Measurements from ENCODE around the gene TNRC6C. TPM values are rescaled to one million over a fixed set of nuclear protein-coding genes. Genes with fewer than 3 reads are reported as not detected.

The TNRC6C gene
- total RNA-seq, 1 experiment from 2014 or later: not detected

- DNase-seq: no peak
These were observed 185.0 kb downstream of the TNRC6C start for GRCh38 chr17:78143214-78144146.

GRCh38 chr17:78144147-78144719 is 185.7 kb downstream of the TNRC6C start:
- Histone ChIP-seq H3K36me3 (ENCODE audit: insufficient read depth, low read length) (peaks cover 9% of the 10 kb centered on the region), H3K4me1 (ENCODE audit: low read length) (peaks cover 20% of the 10 kb centered on the region), H4K20me1 (ENCODE audit: insufficient read depth, low read depth, low read length) (peaks cover 15% of the 10 kb centered on the region), H2AFZ (ENCODE audit: low read length) (no peak overlapping the region), H3K27ac (ENCODE audit: low read length) (no peak overlapping the region), H3K4me3 (ENCODE audit: low read length) (no peak overlapping the region), H3K9me2 (replicated peaks; ENCODE audit: insufficient read depth, low read length) (no peaks in the 10 kb centered on the region), H3K79me2 (ENCODE audit: low read length) (no peaks in the 10 kb centered on the region), H3K4me2 (ENCODE audit: low read depth, low read length, poor library complexity, severe bottlenecking) (no peak overlapping the region), H3K9ac (ENCODE audit: low read length) (no peak overlapping the region), H3K9me3 (ENCODE audit: low read length) (no peaks in the 10 kb centered on the region), H3K27me3 (ENCODE audit: low read length) (no peaks in the 10 kb centered on the region; the same call in 1 of the 2 replicates)
- DNase-seq: peak; percentile 64

More at GRCh38 chr17:78143214-78144146, 185.0 kb downstream of the TNRC6C start:
- Histone ChIP-seq H3K9me2 (replicated peaks; ENCODE audit: insufficient read depth, low read length) (no peaks in the 10 kb centered on the region), H3K4me1 (ENCODE audit: low read length) (peaks cover 18% of the 10 kb centered on the region), H3K4me2 (ENCODE audit: low read depth, low read length, poor library complexity, severe bottlenecking) (no peak overlapping the region), H3K9ac (ENCODE audit: low read length) (no peak overlapping the region), H4K20me1 (ENCODE audit: insufficient read depth, low read depth, low read length) (peaks cover 15% of the 10 kb centered on the region), H3K79me2 (ENCODE audit: low read length) (no peaks in the 10 kb centered on the region), H3K9me3 (ENCODE audit: low read length) (no peaks in the 10 kb centered on the region), H3K4me3 (ENCODE audit: low read length) (no peak overlapping the region), H3K27me3 (ENCODE audit: low read length) (no peaks in the 10 kb centered on the region; the same call in 1 of the 2 replicates), H2AFZ (ENCODE audit: low read length) (no peak overlapping the region), H3K27ac (ENCODE audit: low read length) (no peak overlapping the region), H3K36me3 (ENCODE audit: insufficient read depth, low read length) (peaks cover 9% of the 10 kb centered on the region)

GRCh38 chr17:78144736-78145641 is 186.5 kb downstream of the TNRC6C start:
- Histone ChIP-seq H4K20me1 (ENCODE audit: insufficient read depth, low read depth, low read length) (peaks cover 15% of the 10 kb centered on the region), H3K36me3 (ENCODE audit: insufficient read depth, low read length) (peaks cover 9% of the 10 kb centered on the region), H3K9ac (ENCODE audit: low read length) (no peak overlapping the region), H3K9me2 (replicated peaks; ENCODE audit: insufficient read depth, low read length) (no peaks in the 10 kb centered on the region), H3K4me1 (ENCODE audit: low read length) (peaks cover 20% of the 10 kb centered on the region), H3K4me2 (ENCODE audit: low read depth, low read length, poor library complexity, severe bottlenecking) (no peak overlapping the region), H3K27me3 (ENCODE audit: low read length) (no peaks in the 10 kb centered on the region; the same call in 1 of the 2 replicates), H3K79me2 (ENCODE audit: low read length) (no peaks in the 10 kb centered on the region), H3K4me3 (ENCODE audit: low read length) (no peak overlapping the region), H3K9me3 (ENCODE audit: low read length) (no peaks in the 10 kb centered on the region), H2AFZ (ENCODE audit: low read length) (no peak overlapping the region), H3K27ac (ENCODE audit: low read length) (no peak overlapping the region)
- DNase-seq: no peak

GRCh38 chr17:78146471-78146869 is 188.0 kb downstream of the TNRC6C start:
- H3K4me1 ChIP-seq (ENCODE audit: low read length): peaks cover 20% of the 10 kb centered on the region
- H3K79me2 ChIP-seq (ENCODE audit: low read length): no peaks in the 10 kb centered on the region
- peaks cover 7% of the 10 kb centered on the region for H3K36me3 ChIP-seq (ENCODE audit: insufficient read depth, low read length)
- no peaks in the 10 kb centered on the region for H3K9me3 ChIP-seq (ENCODE audit: low read length)
- H3K27ac ChIP-seq (ENCODE audit: low read length): no peak overlapping the region
- no peaks in the 10 kb centered on the region; the same call in 1 of the 2 replicates for H3K27me3 ChIP-seq (ENCODE audit: low read length)
- no peak overlapping the region for H2AFZ ChIP-seq (ENCODE audit: low read length)
- no peak for DNase-seq
- peaks cover 13% of the 10 kb centered on the region for H4K20me1 ChIP-seq (ENCODE audit: insufficient read depth, low read depth, low read length)
- H3K4me3 ChIP-seq (ENCODE audit: low read length): no peak overlapping the region
- no peaks in the 10 kb centered on the region for H3K9me2 ChIP-seq (replicated peaks; ENCODE audit: insufficient read depth, low read length)
- no peak overlapping the region for H3K9ac ChIP-seq (ENCODE audit: low read length)
- H3K4me2 ChIP-seq (ENCODE audit: low read depth, low read length, poor library complexity, severe bottlenecking): no peak overlapping the region

GRCh38 chr17:78146881-78147280 is 188.4 kb downstream of the TNRC6C start:
- Histone ChIP-seq H3K9me2 (replicated peaks; ENCODE audit: insufficient read depth, low read length) (no peaks in the 10 kb centered on the region), H3K9me3 (ENCODE audit: low read length) (no peaks in the 10 kb centered on the region), H2AFZ (ENCODE audit: low read length) (no peak overlapping the region), H3K4me2 (ENCODE audit: low read depth, low read length, poor library complexity, severe bottlenecking) (peak overlapping the region; percentile 27), H3K9ac (ENCODE audit: low read length) (peak overlapping the region; percentile 11), H3K27me3 (ENCODE audit: low read length) (no peaks in the 10 kb centered on the region; the same call in 1 of the 2 replicates), H3K4me3 (ENCODE audit: low read length) (no peak overlapping the region), H3K4me1 (ENCODE audit: low read length) (peaks cover 20% of the 10 kb centered on the region), H3K36me3 (ENCODE audit: insufficient read depth, low read length) (peaks cover 3% of the 10 kb centered on the region), H3K79me2 (ENCODE audit: low read length) (no peaks in the 10 kb centered on the region), H4K20me1 (ENCODE audit: insufficient read depth, low read depth, low read length) (peaks cover 9% of the 10 kb centered on the region), H3K27ac (ENCODE audit: low read length) (no peak overlapping the region)
- no peak for DNase-seq

GRCh38 chr17:78147315-78147998 is 189.0 kb downstream of the TNRC6C start:
- no peaks in the 10 kb centered on the region for H3K9me2 ChIP-seq (replicated peaks; ENCODE audit: insufficient read depth, low read length)
- H3K9ac ChIP-seq (ENCODE audit: low read length): peak overlapping the region; percentile 11
- no peaks in the 10 kb centered on the region for H3K79me2 ChIP-seq (ENCODE audit: low read length)
- no peaks in the 10 kb centered on the region for H3K36me3 ChIP-seq (ENCODE audit: insufficient read depth, low read length)
- H2AFZ ChIP-seq (ENCODE audit: low read length): peak overlapping the region; percentile 11; the same call in 1 of the 2 replicates
- no peak overlapping the region for H3K4me3 ChIP-seq (ENCODE audit: low read length)
- H3K4me2 ChIP-seq (ENCODE audit: low read depth, low read length, poor library complexity, severe bottlenecking): peak overlapping the region; percentile 27
- peaks cover 24% of the 10 kb centered on the region for H3K4me1 ChIP-seq (ENCODE audit: low read length)
- H3K27me3 ChIP-seq (ENCODE audit: low read length): no peaks in the 10 kb centered on the region; the same call in 1 of the 2 replicates
- H3K9me3 ChIP-seq (ENCODE audit: low read length): no peaks in the 10 kb centered on the region
- peak; percentile 64 for DNase-seq
- peaks cover 3% of the 10 kb centered on the region; the same call in 1 of the 2 replicates for H4K20me1 ChIP-seq (ENCODE audit: insufficient read depth, low read depth, low read length)
- no peak overlapping the region; the same call in 1 of the 2 replicates for H3K27ac ChIP-seq (ENCODE audit: low read length)

GRCh38 chr17:78148286-78149016 is 189.9 kb downstream of the TNRC6C start:
- Histone ChIP-seq H3K4me1 (ENCODE audit: low read length) (peaks cover 34% of the 10 kb centered on the region), H3K9me2 (replicated peaks; ENCODE audit: insufficient read depth, low read length) (no peaks in the 10 kb centered on the region), H3K9ac (ENCODE audit: low read length) (no peak overlapping the region), H3K9me3 (ENCODE audit: low read length) (no peaks in the 10 kb centered on the region), H4K20me1 (ENCODE audit: insufficient read depth, low read depth, low read length) (no peaks in the 10 kb centered on the region), H3K36me3 (ENCODE audit: insufficient read depth, low read length) (no peaks in the 10 kb centered on the region), H3K4me2 (ENCODE audit: low read depth, low read length, poor library complexity, severe bottlenecking) (no peak overlapping the region), H3K27me3 (ENCODE audit: low read length) (no peaks in the 10 kb centered on the region; the same call in 1 of the 2 replicates), H2AFZ (ENCODE audit: low read length) (no peak overlapping the region), H3K27ac (ENCODE audit: low read length) (no peak overlapping the region), H3K4me3 (ENCODE audit: low read length) (no peak overlapping the region), H3K79me2 (ENCODE audit: low read length) (no peaks in the 10 kb centered on the region)
- no peak for DNase-seq
